HEK293 (cell line): ENCODE results near the gene ANKRD52.
A peak's percentile ranks its signal among the peaks of the same experiment; 100 is the strongest.
"Not testable (repeated sequence)": the region's sequence is repeated elsewhere in the genome, so short reads cannot be mapped to it uniquely, and the experiment has no call there.

Experiments
- CTCF ChIP-seq: fragments of 450-650 bp; formaldehyde crosslinking; IDR thresholded peaks from 2 replicates; pipeline ENCODE4 v1.5.1; 2016; ENCODE audit warnings: missing biosample characterization, missing genetic modification characterization
- HOXA7 ChIP-seq: sonication (generic); formaldehyde crosslinking; IDR thresholded peaks from 2 replicates; pipeline ENCODE4 v1.8.1; 2022; ENCODE audit warnings: missing genetic modification reagents, borderline replicate concordance
- TCF7L2 ChIP-seq: IDR thresholded peaks from 2 replicates; pipeline ENCODE4 v1.6.1; 2011; ENCODE audit warnings: low read depth, mild to moderate bottlenecking, inconsistent platforms, low read length, moderate library complexity, borderline replicate concordance
- ZNF175 ChIP-seq: fragments of 450-650 bp; formaldehyde crosslinking; IDR thresholded peaks from 2 replicates; pipeline ENCODE4 v1.5.1; 2016; ENCODE audit warnings: missing biosample characterization, missing genetic modification characterization
- ZNF223 ChIP-seq: fragments of 450-650 bp; formaldehyde crosslinking; IDR thresholded peaks from 2 replicates; pipeline ENCODE4 v1.5.1; 2016; ENCODE audit warnings: missing biosample characterization, missing genetic modification characterization
- ZNF514 ChIP-seq: fragments of 450-650 bp; formaldehyde crosslinking; IDR thresholded peaks from 2 replicates; pipeline ENCODE4 v1.5.1; 2016; ENCODE audit warnings: missing biosample characterization, missing genetic modification characterization
- ZNF629 ChIP-seq: fragments of 450-650 bp; formaldehyde crosslinking; IDR thresholded peaks from 2 replicates; pipeline ENCODE4 v1.5.1; 2017; ENCODE audit warnings: missing biosample characterization, missing genetic modification characterization
- ZNF639 ChIP-seq: fragments of 450-650 bp; formaldehyde crosslinking; IDR thresholded peaks from 2 replicates; pipeline ENCODE4 v1.5.1; 2016; ENCODE audit warnings: missing biosample characterization, missing genetic modification characterization
- TF ChIP-seq, protein P1 (sequence below): fragments of 450-650 bp; formaldehyde crosslinking; IDR thresholded peaks from 2 replicates; pipeline ENCODE4 v1.5.1; 2017; ENCODE audit warnings: missing biosample characterization, missing genetic modification characterization

GRCh38 chr12:56262955-56263354, 4.8 kb upstream of the ANKRD52 start:
- 0 out of 2 replicates have a peak, but pooled peaks have one; percentile 38 for TF ChIP-seq CTCF (tag by site-specific recombination)
- not testable (repeated sequence) for TF ChIP-seq HOXA7 (CRISPR knock-in tag); ZNF223 (tag by site-specific recombination); ZNF514 (tag by site-specific recombination); ZNF629 (tag by site-specific recombination); ZNF639 (tag by site-specific recombination); TCF7L2; ZNF175 (tag by site-specific recombination)
- TF ChIP-seq, protein P1, sequence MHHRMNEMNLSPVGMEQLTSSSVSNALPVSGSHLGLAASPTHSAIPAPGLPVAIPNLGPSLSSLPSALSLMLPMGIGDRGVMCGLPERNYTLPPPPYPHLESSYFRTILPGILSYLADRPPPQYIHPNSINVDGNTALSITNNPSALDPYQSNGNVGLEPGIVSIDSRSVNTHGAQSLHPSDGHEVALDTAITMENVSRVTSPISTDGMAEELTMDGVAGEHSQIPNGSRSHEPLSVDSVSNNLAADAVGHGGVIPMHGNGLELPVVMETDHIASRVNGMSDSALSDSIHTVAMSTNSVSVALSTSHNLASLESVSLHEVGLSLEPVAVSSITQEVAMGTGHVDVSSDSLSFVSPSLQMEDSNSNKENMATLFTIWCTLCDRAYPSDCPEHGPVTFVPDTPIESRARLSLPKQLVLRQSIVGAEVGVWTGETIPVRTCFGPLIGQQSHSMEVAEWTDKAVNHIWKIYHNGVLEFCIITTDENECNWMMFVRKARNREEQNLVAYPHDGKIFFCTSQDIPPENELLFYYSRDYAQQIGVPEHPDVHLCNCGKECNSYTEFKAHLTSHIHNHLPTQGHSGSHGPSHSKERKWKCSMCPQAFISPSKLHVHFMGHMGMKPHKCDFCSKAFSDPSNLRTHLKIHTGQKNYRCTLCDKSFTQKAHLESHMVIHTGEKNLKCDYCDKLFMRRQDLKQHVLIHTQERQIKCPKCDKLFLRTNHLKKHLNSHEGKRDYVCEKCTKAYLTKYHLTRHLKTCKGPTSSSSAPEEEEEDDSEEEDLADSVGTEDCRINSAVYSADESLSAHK (tag by site-specific recombination): not testable (repeated sequence)
